Pancreas (tissue), 10 donors: ENCODE data around the gene SEC31B. TPM values are rescaled to one million over a fixed set of nuclear protein-coding genes. Genes with fewer than 3 reads are reported as not detected.

ENCODE experiments used
- ATAC-seq, 4 donors: fragments of 200-7000 bp; cut with Tn5 transposase; one replicate each; pipeline versions ENCODE4 v1.8.0 to v1.9.1; 2020; ENCODE audit warnings: mild to moderate bottlenecking in 4 of 4, moderate library complexity in 4 of 4
- DNase-seq, 6 donors: peaks; one replicate each; pipeline ENCODE4 v3.0.0-alpha.2; 2020
- FAIRE-seq: peaks from 2 replicates; lab custom pipeline; 2012; peaks lifted over from hg19 to GRCh38; lab: Jason Lieb, UNC
- H3K27ac ChIP-seq, 4 donors: fragments of 200-600 bp; sonication (generic); 1 replicate in 3 of 4; 2 replicates in 1 of 4; pipeline versions ENCODE4 v1.5.0 to v1.8.0; 2020
- H3K27me3 ChIP-seq, 4 donors: fragments of 200-600 bp; one replicate each; pipeline ENCODE4 v1.8.0; 2021
- H3K36me3 ChIP-seq, 3 donors: fragments of 200-600 bp; sonication (generic) in 1 of 3; one replicate each; pipeline versions ENCODE4 v1.5.0 to v1.8.0; 2020 to 2021
- H3K4me1 ChIP-seq, 3 donors: fragments of 200-600 bp; one replicate each; pipeline ENCODE4 v1.8.0; 2021
- H3K4me3 ChIP-seq, 4 donors: fragments of 200-600 bp; sonication (generic) in 2 of 4; one replicate each; pipeline versions ENCODE4 v1.5.0 to v1.8.0; 2020 to 2021
- H3K9me3 ChIP-seq, 4 donors: fragments of 200-600 bp; one replicate each; pipeline ENCODE4 v1.8.0; 2021
- WGBS, 2 donors: extraction: QIAGEN DNeasy Blood & Tissue Kit; methylation state at CpG; one replicate each; pipeline ENCODE4 v1.1.7; 2013; 5-methylcytosine and 5-hydroxymethylcytosine counted together
- intact Hi-C, 3 donors: fragments of 100-400 bp; cut with DNase I; formaldehyde crosslinking; loops; one replicate each; pipeline versions ENCODE4 v1.11.1 to v1.14.2; 2022
- polyA plus RNA-seq, 2 donors: library from polyadenylated mRNA; stranded (reverse); fragments of 200-250 nt; gene quantifications; one replicate each; pipeline ENCODE4 v1.2.3, GENCODE V29; 2013
- total RNA-seq, 6 donors: library from RNA; stranded (reverse); fragmentation: NEBNext Ultra II Directional in 4 of 6; extraction: Animal tissue kit (Norgen Biotek cat#: 25700) in 4 of 6; gene quantifications; one replicate each; pipeline versions ENCODE4 v1.2.1 to v1.2.4, GENCODE V29; 2021 to 2023
- TF ChIP-seq, protein P1 (sequence below), 4 donors: fragments of 200-600 bp; sonication (generic) in 3 of 4; IDR thresholded peaks; one replicate each; pipeline versions ENCODE4 v1.5.0 to v1.8.0; 2021; ENCODE audit warnings: antibody characterized with exemption in 4 of 4
- donor health status: healthy with polysubstance abuse.
- donor health status: DM: no; HTN: no; CAD: no; lungs with moderate emphysema.
- donor health status: DM: no; HTN: no; CAD: no.
- donor health status: control.
- donor health status: control.
- donor health status: Bipolar disorder and iron deficiency.
- donor health status: DM: yes; HTN: yes; CAD: no.
- donor health status: DM: no; HTN: no; CAD: no.
- donor health status: DM: no; HTN: no; CAD: no.
- donor health status: DM: yes; HTN: yes; CAD: no.

Gene SEC31B
- total and polyA plus RNA-seq, 8 donors, result 1.8 to 14.4 (median 2.4) TPM

DNA sequence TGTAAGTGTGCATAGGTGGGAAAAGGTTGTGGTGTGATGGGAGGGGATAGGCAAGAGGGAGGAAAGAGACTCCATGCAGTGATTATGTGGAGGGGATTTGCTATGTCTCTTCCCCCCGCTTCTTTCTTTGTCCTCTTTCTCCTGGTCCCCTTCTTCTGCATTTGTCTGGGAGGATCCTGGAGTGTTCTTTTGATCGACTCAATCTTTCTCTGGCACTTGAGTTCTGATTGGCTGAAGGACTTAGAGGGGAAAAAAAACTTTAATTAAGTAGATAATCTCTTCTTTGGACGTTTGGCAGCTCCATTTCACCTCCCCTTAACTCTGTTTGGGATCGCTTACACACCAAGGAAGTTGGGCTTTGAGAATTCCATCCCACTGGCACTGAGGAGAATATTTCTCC lies 57.0 kb downstream of the SEC31B start, which contains the start of gene WNT8B:
Gene WNT8B (plus strand): TSS at position 301 of the 400 bp plus-strand sequence. CDS start 160 bp downstream, outside the sequence.
- 57 to 61% methylated on average over 4 of the region's 4 CpGs for WGBS, 2 donors
- intact Hi-C loops, result no loop called here
- no peaks in the 10 kb centered on the region for H3K36me3 ChIP-seq
- no peaks in the 10 kb centered on the region for H3K27me3 ChIP-seq
- DNase-seq (no peak), ATAC-seq (no peak), FAIRE-seq (no peak)
- no peaks in the 10 kb centered on the region for H3K9me3 ChIP-seq
- H3K4me3 ChIP-seq, result no peak within 1 kb of the TSS
- H3K27ac ChIP-seq, result no peak within 1 kb of the TSS
- no peaks in the 10 kb centered on the region for H3K4me1 ChIP-seq
- TF ChIP-seq, protein P1, sequence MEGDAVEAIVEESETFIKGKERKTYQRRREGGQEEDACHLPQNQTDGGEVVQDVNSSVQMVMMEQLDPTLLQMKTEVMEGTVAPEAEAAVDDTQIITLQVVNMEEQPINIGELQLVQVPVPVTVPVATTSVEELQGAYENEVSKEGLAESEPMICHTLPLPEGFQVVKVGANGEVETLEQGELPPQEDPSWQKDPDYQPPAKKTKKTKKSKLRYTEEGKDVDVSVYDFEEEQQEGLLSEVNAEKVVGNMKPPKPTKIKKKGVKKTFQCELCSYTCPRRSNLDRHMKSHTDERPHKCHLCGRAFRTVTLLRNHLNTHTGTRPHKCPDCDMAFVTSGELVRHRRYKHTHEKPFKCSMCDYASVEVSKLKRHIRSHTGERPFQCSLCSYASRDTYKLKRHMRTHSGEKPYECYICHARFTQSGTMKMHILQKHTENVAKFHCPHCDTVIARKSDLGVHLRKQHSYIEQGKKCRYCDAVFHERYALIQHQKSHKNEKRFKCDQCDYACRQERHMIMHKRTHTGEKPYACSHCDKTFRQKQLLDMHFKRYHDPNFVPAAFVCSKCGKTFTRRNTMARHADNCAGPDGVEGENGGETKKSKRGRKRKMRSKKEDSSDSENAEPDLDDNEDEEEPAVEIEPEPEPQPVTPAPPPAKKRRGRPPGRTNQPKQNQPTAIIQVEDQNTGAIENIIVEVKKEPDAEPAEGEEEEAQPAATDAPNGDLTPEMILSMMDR (IDR thresholded peaks at IDR 0.05), result no peak

GRCh38 chr10:100448951-100449350 lies 70.7 kb downstream of the SEC31B start:
- DNase-seq (no peak), ATAC-seq (peak in 1 of 4 donors; percentile 53), FAIRE-seq (no peak)
- TF ChIP-seq, protein P1 (IDR thresholded peaks at IDR 0.05), result no peak
- Histone ChIP-seq H3K27ac (no peak overlapping the region), H3K4me3 (no peak overlapping the region), H3K36me3 (no peaks in the 10 kb centered on the region), H3K4me1 (no peaks in the 10 kb centered on the region), H3K27me3 (no peaks in the 10 kb centered on the region), H3K9me3 (no peaks in the 10 kb centered on the region)
- WGBS, 2 donors, result 74 to 88% methylated on average over 4 of the region's 4 CpGs
- intact Hi-C loops, result loop anchor here in 1 of 3 donors (10.0 kb wide), 1 partner anchor 66 kb away; the partner anchor contains the start of gene SEC31B

DNA sequence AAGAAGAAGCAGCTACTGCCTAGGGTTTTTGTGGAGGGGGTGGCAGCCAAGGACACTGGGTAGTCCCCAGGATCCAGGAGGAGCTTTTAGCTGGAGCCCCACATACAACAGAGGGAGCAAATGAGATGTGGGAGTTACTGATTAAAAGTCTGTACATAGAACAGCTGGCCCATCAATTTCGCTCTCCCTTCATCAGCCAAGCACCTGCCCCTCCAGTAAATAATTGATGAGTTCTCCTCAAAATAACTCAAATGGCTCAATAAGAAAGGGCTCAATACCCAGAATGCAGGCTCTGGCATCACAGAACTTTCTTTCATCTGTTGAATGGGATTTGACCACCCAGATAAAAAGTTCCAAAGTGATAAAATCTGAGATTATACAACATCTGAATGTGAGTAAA lies 72.0 kb downstream of the SEC31B start:
- Histone ChIP-seq H3K27me3 (no peaks in the 10 kb centered on the region), H3K9me3 (no peaks in the 10 kb centered on the region), H3K27ac (no peak overlapping the region), H3K4me3 (no peak overlapping the region), H3K4me1 (no peaks in the 10 kb centered on the region), H3K36me3 (no peaks in the 10 kb centered on the region)
- DNase-seq (no peak), FAIRE-seq (no peak), ATAC-seq (no peak)
- intact Hi-C loops, result loop anchor here in 1 of 3 donors (10.0 kb wide), 1 partner anchor 67 kb away; the partner anchor contains the start of gene SEC31B
- 73 to 91% methylated on average over 1 of the region's 1 CpG for WGBS, 2 donors
- TF ChIP-seq, protein P1 (IDR thresholded peaks at IDR 0.05), result no peak

GRCh38 chr10:100446130-100446761 lies 73.4 kb downstream of the SEC31B start:
- no peaks in the 10 kb centered on the region for H3K36me3 ChIP-seq
- DNase-seq (no peak), ATAC-seq (no peak), FAIRE-seq (no peak)
- no peak overlapping the region for H3K27ac ChIP-seq
- 68 to 81% methylated on average over 4 of the region's 4 CpGs for WGBS, 2 donors
- H3K4me3 ChIP-seq, result no peak overlapping the region
- no peaks in the 10 kb centered on the region for H3K4me1 ChIP-seq
- intact Hi-C loops, result loop anchor here in 1 of 3 donors (10.0 kb wide), 1 partner anchor 69 kb away; the partner anchor contains the start of gene SEC31B
- TF ChIP-seq, protein P1 (IDR thresholded peaks at IDR 0.05), result no peak
- H3K27me3 ChIP-seq, result no peaks in the 10 kb centered on the region
- H3K9me3 ChIP-seq, result no peaks in the 10 kb centered on the region

DNA sequence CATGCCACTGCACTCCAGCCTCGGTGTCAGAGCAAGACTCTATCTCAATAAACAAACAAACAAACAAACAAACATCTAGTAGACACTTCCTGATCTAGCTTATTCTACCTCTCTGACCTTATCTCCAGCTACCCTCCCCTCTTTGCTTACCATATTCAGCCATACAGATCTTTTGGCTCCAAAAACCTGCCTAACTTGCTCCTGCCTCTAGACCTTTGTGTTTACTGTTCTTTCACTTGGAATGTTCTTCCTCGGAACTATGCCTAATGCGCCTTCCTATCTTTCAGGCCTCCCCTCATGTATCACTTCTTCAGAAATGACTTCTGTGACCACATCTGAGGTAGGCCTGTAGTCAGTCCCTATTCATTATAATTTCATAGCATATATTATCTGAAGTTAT lies 77.1 kb downstream of the SEC31B start:
- Histone ChIP-seq H3K9me3 (no peaks in the 10 kb centered on the region), H3K27ac (no peak overlapping the region), H3K4me3 (no peak overlapping the region), H3K4me1 (no peaks in the 10 kb centered on the region), H3K27me3 (no peaks in the 10 kb centered on the region), H3K36me3 (no peaks in the 10 kb centered on the region)
- no peak for FAIRE-seq
- peak in 2 of 4 donors; percentile 50 to 54 for ATAC-seq
- TF ChIP-seq, protein P1 (IDR thresholded peaks at IDR 0.05), result no peak
- WGBS, 2 donors, result 26 to 34% methylated on average over 3 of the region's 3 CpGs
- intact Hi-C loops, result loop anchor here in 1 of 3 donors (10.0 kb wide), 1 partner anchor 72 kb away; the partner anchor contains the start of gene SEC31B
- DNase-seq, result no peak
